HCT116 (cell line): Measurements from ENCODE around the gene PDK4. TPM values are rescaled to one million over a fixed set of nuclear protein-coding genes. Genes with fewer than 3 reads are reported as not detected.

ENCODE experiments used
- ATAC-seq: fragments of 200-7000 bp; cut with Tn5 transposase; 2 replicates; pipeline ENCODE4 v1.9.1; 2020; ENCODE audit warnings: mild to moderate bottlenecking, moderate library complexity
- BruUV-seq: library from RNA; stranded (reverse); fragments of 400-500 nt; replicated peaks from 2 replicates; lab custom pipeline; 2021; lab: Mats Ljungman, UMichigan
- CTCF ChIA-PET: fragments of 300-600 bp; sonication (Branson Sonifier 250); formaldehyde crosslinking; loops from one replicate; lab custom pipeline; 2021; ENCODE audit warnings: antibody characterized with exemption; lab: Charles Lee
- POLR2A ChIA-PET: fragments of 300-600, 350-600 bp; sonication (Branson Sonifier 250); formaldehyde crosslinking; loops from one replicate; lab custom pipeline; 2021; ENCODE audit warnings: antibody characterized with exemption; lab: Charles Lee
- RAD21 ChIA-PET, 2 experiments: fragments of 300-600 bp; sonication (Branson Sonifier 250); formaldehyde crosslinking; loops; one replicate each; lab custom pipeline; 2023; ENCODE audit warnings: low total read pairs in 2 of 2; ENCODE audit not compliant: uncharacterized antibody in 2 of 2, unreplicated experiment in 2 of 2, low non-redundant PET in 1 of 2; lab: Charles Lee
- DNase-seq: peaks from one replicate; pipeline ENCODE4 v3.0.0-alpha.2; 2010; ENCODE audit warnings: low read depth, low spot score
- H2AFZ ChIP-seq: fragments of 200-600 bp; shearing (Covaris generic), sonication (generic); 2 replicates; pipeline ENCODE4 v1.6.1; 2017; ENCODE audit warnings: low read depth, mixed run types, mixed read lengths, antibody characterized with exemption, low read length; ENCODE audit not compliant: poor library complexity, severe bottlenecking
- H3K27ac ChIP-seq: 2 replicates; pipeline ENCODE4 v1.5.1; 2012; ENCODE audit warnings: low read depth, low read length
- H3K27me3 ChIP-seq: fragments of 200-600 bp; sonication (generic); 2 replicates; pipeline ENCODE4 v1.6.1; 2016; ENCODE audit warnings: mixed run types, low read length, mixed read lengths; ENCODE audit not compliant: insufficient read depth
- H3K36me3 ChIP-seq, 2 experiments: fragments of 200-500 bp in 1 of 2; fragments of 200-600 bp in 1 of 2; sonication (Bioruptor generic) in 1 of 2; sonication (generic) in 1 of 2; 2 replicates each; pipeline versions ENCODE4 v1.5.1 to v1.6.1; 2014 to 2016; ENCODE audit warnings: low read length in 2 of 2, inconsistent platforms in 1 of 2, mixed read lengths in 1 of 2, mixed run types in 1 of 2; ENCODE audit not compliant: insufficient read depth in 2 of 2, control insufficient read depth in 1 of 2
- H3K4me1 ChIP-seq, 2 experiments: fragments of 200-600 bp in 1 of 2; sonication (generic) in 1 of 2; 2 replicates each; pipeline versions ENCODE4 v1.5.1 to v1.6.1; 2012 to 2017; ENCODE audit warnings: low read length in 2 of 2, inconsistent platforms in 1 of 2, mild to moderate bottlenecking in 1 of 2, mixed read lengths in 1 of 2, mixed run types in 1 of 2, moderate library complexity in 1 of 2; ENCODE audit not compliant: insufficient read depth in 2 of 2, control insufficient read depth in 1 of 2
- H3K4me2 ChIP-seq: fragments of 200-600 bp; sonication (generic); 2 replicates; pipeline ENCODE4 v1.6.1; 2017; ENCODE audit warnings: mixed run types, low read length, mixed read lengths
- H3K4me3 ChIP-seq, 2 experiments: fragments of 200-600 bp in 1 of 2; sonication (generic) in 1 of 2; replicated peaks in 1 of 2; 2 replicates each; pipeline ENCODE4 v1.5.1; 2011 to 2016; ENCODE audit warnings: low read length in 2 of 2, control low read depth in 1 of 2, low read depth in 1 of 2, mild to moderate bottlenecking in 1 of 2, mixed read lengths in 1 of 2, mixed run types in 1 of 2
- H3K79me2 ChIP-seq: fragments of 200-600 bp; sonication (generic); 2 replicates; pipeline ENCODE4 v1.6.1; 2017; ENCODE audit warnings: mild to moderate bottlenecking, mixed run types, low read length, moderate library complexity, mixed read lengths; ENCODE audit not compliant: insufficient read depth
- H3K9ac ChIP-seq: fragments of 200-600 bp; sonication (generic); 2 replicates; pipeline ENCODE4 v1.6.1; 2016; ENCODE audit warnings: low read length, mixed read lengths
- H3K9me2 ChIP-seq: fragments of 200-600 bp; sonication (generic), shearing (Covaris generic); 2 replicates; pipeline ENCODE4 v1.6.1; 2017; ENCODE audit warnings: mixed run types, mild to moderate bottlenecking, moderate library complexity; ENCODE audit not compliant: insufficient read depth
- H3K9me3 ChIP-seq, 2 experiments: fragments of 200-500 bp in 1 of 2; fragments of 200-600 bp in 1 of 2; sonication (Bioruptor generic) in 1 of 2; sonication (generic) in 1 of 2; 2 replicates each; pipeline ENCODE4 v1.6.1; 2014 to 2017; ENCODE audit warnings: low read length in 2 of 2, mixed read lengths in 2 of 2, inconsistent platforms in 1 of 2, low read depth in 1 of 2, mild to moderate bottlenecking in 1 of 2, mixed run types in 1 of 2, moderate library complexity in 1 of 2; ENCODE audit not compliant: control insufficient read depth in 1 of 2, insufficient read depth in 1 of 2
- H4K20me1 ChIP-seq: fragments of 200-600 bp; sonication (generic), shearing (Covaris generic); 2 replicates; pipeline ENCODE4 v1.6.1; 2017; ENCODE audit warnings: mixed run types, mild to moderate bottlenecking, moderate library complexity; ENCODE audit not compliant: insufficient read depth
- CEBPB ChIP-seq: IDR thresholded peaks from 2 replicates; pipeline ENCODE4 v1.6.1; 2012; ENCODE audit warnings: low read depth
- ELF1 ChIP-seq: IDR thresholded peaks from 2 replicates; pipeline ENCODE4 v1.6.1; 2012; ENCODE audit warnings: low read depth, borderline replicate concordance
- JUND ChIP-seq: IDR thresholded peaks from 2 replicates; pipeline ENCODE4 v1.6.1; 2012
- POLR2A ChIP-seq: IDR thresholded peaks from 2 replicates; pipeline ENCODE4 v1.7.0; 2011; ENCODE audit warnings: borderline replicate concordance; ENCODE audit not compliant: insufficient read depth, insufficient read length; ENCODE audit errors: extremely low read depth
- SP1 ChIP-seq: IDR thresholded peaks from 2 replicates; pipeline ENCODE4 v1.6.1; 2012; ENCODE audit warnings: low read depth
- TCF7L2 ChIP-seq: IDR thresholded peaks from 2 replicates; pipeline ENCODE4 v1.7.0; 2011; ENCODE audit warnings: borderline replicate concordance, inconsistent platforms; ENCODE audit not compliant: insufficient read depth, insufficient read length; ENCODE audit errors: extremely low read depth
- ZNF274 ChIP-seq: fragments of 200-500 bp; sonication (Bioruptor generic); IDR thresholded peaks from 2 replicates; pipeline ENCODE4 v1.6.1; 2014; ENCODE audit warnings: mild to moderate bottlenecking, low read depth, low read length, inconsistent platforms
- intact Hi-C: fragments of 100-400 bp; cut with micrococcal nuclease; formaldehyde crosslinking; loops from 2 replicates; pipeline ENCODE4 v1.10.0; 2022
- total RNA-seq: library from RNA; stranded (reverse); gene quantifications from one replicate; pipeline ENCODE4 v1.2.1, GENCODE V29; 2021; ENCODE audit not compliant: unreplicated experiment
- TF ChIP-seq, protein P1 (sequence below): IDR thresholded peaks from 2 replicates; pipeline ENCODE4 v1.6.1; 2012

The PDK4 gene
- total RNA-seq, 1 experiment from 2014 or later = 2.1 TPM

- TF ChIP-seq, protein P1, sequence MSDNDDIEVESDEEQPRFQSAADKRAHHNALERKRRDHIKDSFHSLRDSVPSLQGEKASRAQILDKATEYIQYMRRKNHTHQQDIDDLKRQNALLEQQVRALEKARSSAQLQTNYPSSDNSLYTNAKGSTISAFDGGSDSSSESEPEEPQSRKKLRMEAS = no peak
- no peak for TF ChIP-seq ZNF274
- no peak for TF ChIP-seq JUND
- TF ChIP-seq SP1 = no peak
- TF ChIP-seq TCF7L2 = no peak
- TF ChIP-seq POLR2A = no peak
- no peak for TF ChIP-seq CEBPB
- TF ChIP-seq ELF1 = no peak
- TF ChIP-seq, all 23 proteins: peak for 0
Measured at GRCh38 chr7:95611224-95611623, 14.9 kb upstream of the PDK4 start (continued).

DNA sequence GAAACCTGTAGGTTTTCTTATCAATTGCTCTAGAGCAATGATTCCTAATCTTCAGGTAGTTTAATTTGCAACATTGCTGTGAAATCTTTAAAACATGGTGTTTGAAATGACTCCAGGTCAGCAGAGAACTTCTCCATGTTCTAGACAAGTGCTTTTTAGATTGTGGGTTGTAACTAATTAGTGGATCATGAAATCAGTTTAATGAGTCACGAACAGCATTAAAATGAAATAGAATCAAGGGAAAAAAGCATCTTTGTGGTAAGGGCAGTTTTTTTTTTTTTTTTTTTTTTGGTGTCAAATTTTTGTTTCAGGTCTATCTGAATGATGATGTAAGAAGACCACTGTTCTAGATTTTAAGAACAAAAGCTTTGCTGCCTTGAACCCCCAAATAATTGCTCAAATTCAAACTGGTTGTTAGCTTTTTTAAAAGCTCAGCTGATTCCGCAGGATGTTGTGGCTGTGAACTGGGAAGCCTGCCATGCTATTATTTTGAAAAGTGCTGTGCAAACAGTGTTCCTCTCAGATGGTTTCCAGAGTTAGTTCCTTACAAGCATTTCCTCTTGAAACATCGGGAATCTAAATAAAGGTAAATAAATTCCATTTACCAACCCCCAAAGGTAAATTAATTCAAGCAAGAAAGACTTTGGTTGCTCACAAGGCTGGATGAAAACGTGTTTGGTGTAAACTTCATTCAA, 13.1 kb upstream of the PDK4 start:
- CTCF ChIA-PET = interaction anchor here (1.0 kb wide), 2 partner anchors 64 to 74 kb away, joined by 3 to 4 read pairs; no protein-coding TSS in a partner anchor

More for the DNA sequence above, 13.1 kb upstream of the PDK4 start:
- Histone ChIP-seq H4K20me1 (no peaks in the 10 kb centered on the region), H3K9me3 (no peaks in the 10 kb centered on the region), H3K27me3 (no peaks in the 10 kb centered on the region), H3K4me3 (no peak overlapping the region), H3K36me3 (no peaks in the 10 kb centered on the region), H3K9me2 (no peaks in the 10 kb centered on the region), H3K79me2 (no peaks in the 10 kb centered on the region), H3K27ac (no peak overlapping the region), H2AFZ (peak overlapping the region; percentile 92), H3K9ac (0 out of 2 replicates have a peak overlapping the region, but pooled peaks have one; percentile 16), H3K4me2 (peak overlapping the region; percentile 62), H3K4me1 (peaks cover 20 to 31% of the 10 kb centered on the region in 2 experiments)
- no peak for TF ChIP-seq TCF7L2
- TF ChIP-seq POLR2A = no peak
- intact Hi-C loops = no loop called here
- BruUV-seq = no TSS peak
- POLR2A ChIA-PET = interaction anchor here (1.0 to 1.1 kb wide), 2 partner anchors 11 to 34 kb away, joined by 3 to 4 read pairs; no protein-coding TSS in a partner anchor
- no peak for DNase-seq
- RAD21 ChIA-PET = no interaction called here
- ATAC-seq = peak; percentile 4; the same call in 1 of the 2 replicates
